Smooth muscle cell (in vitro differentiated cells): ENCODE measurements around the gene ZSWIM3. TPM values are rescaled to one million over a fixed set of nuclear protein-coding genes. Genes with fewer than 3 reads are reported as not detected.

Source experiments
- DNase-seq: peaks from one replicate; lab custom pipeline; 2025; ENCODE audit not compliant: unreplicated experiment; lab: John Stamatoyannopoulos, UW
- H2AFZ ChIP-seq: fragments of 200-600 bp; sonication (generic); 2 replicates; pipeline ENCODE4 v1.6.0; 2016; ENCODE audit warnings: antibody characterized with exemption, low read depth, mild to moderate bottlenecking
- H3F3A ChIP-seq: fragments of 200-600 bp; sonication (generic); 2 replicates; pipeline ENCODE4 v1.6.0; 2017; ENCODE audit warnings: antibody characterized with exemption, low read depth
- H3K27ac ChIP-seq: fragments of 200-600 bp; sonication (generic); 2 replicates; pipeline ENCODE4 v1.5.1; 2016; ENCODE audit warnings: low read depth, mild to moderate bottlenecking
- H3K27me3 ChIP-seq: fragments of 200-600 bp; sonication (generic); 2 replicates; pipeline ENCODE4 v1.6.1; 2016; ENCODE audit warnings: low read depth, mild to moderate bottlenecking
- H3K36me3 ChIP-seq: fragments of 200-600 bp; sonication (generic); 2 replicates; pipeline ENCODE4 v1.5.1; 2016; ENCODE audit warnings: low read depth
- H3K4me1 ChIP-seq: fragments of 200-600 bp; sonication (generic); 2 replicates; pipeline ENCODE4 v1.5.1; 2016; ENCODE audit warnings: low read depth
- H3K4me2 ChIP-seq: fragments of 200-600 bp; sonication (generic); 2 replicates; pipeline ENCODE4 v1.6.0; 2016; ENCODE audit warnings: mild to moderate bottlenecking
- H3K4me3 ChIP-seq: fragments of 200-600 bp; sonication (generic); 2 replicates; pipeline ENCODE4 v1.5.1; 2016; ENCODE audit warnings: mild to moderate bottlenecking
- H3K79me2 ChIP-seq: fragments of 200-600 bp; sonication (generic); 2 replicates; pipeline ENCODE4 v1.6.0; 2016; ENCODE audit warnings: low read depth, mild to moderate bottlenecking
- H3K9ac ChIP-seq: fragments of 200-600 bp; sonication (generic); 2 replicates; pipeline ENCODE4 v1.6.0; 2016; ENCODE audit warnings: low read depth
- H3K9me3 ChIP-seq: fragments of 200-600 bp; sonication (generic); replicated peaks from 2 replicates; pipeline ENCODE4 v1.5.1; 2016; ENCODE audit warnings: low read depth
- H4K20me1 ChIP-seq: fragments of 200-600 bp; sonication (generic); 2 replicates; pipeline ENCODE4 v1.6.0; 2016; ENCODE audit warnings: low read depth
- WGBS: methylation state at CpG from one replicate; pipeline ENCODE4 v1.1.7; 2016; ENCODE audit warnings: low lambda C conversion rate; 5-methylcytosine and 5-hydroxymethylcytosine counted together
- polyA plus RNA-seq: library from polyadenylated mRNA; unstranded; fragments of >200 nt; fragmentation: Nextera tagmentation; extraction: Ambion mirVana; gene quantifications from 2 replicates; pipeline ENCODE4 v1.2.1, GENCODE V29; 2016
- total RNA-seq: library from RNA; depleted of rRNA; stranded (reverse); fragments of >200 nt; gene quantifications from 2 replicates; pipeline ENCODE4 v1.2.3, GENCODE V29; 2014
- TF ChIP-seq, protein P1 (sequence below): fragments of 200-600 bp; sonication (generic); IDR thresholded peaks from 2 replicates; pipeline ENCODE4 v1.5.1; 2017; ENCODE audit warnings: borderline replicate concordance, mild to moderate bottlenecking, antibody characterized with exemption; ENCODE audit not compliant: insufficient read depth, poor library complexity, severe bottlenecking

Gene ZSWIM3
- total and polyA plus RNA-seq, 2 experiments from 2014 or later, result 1.4 to 4.9 TPM

DNA sequence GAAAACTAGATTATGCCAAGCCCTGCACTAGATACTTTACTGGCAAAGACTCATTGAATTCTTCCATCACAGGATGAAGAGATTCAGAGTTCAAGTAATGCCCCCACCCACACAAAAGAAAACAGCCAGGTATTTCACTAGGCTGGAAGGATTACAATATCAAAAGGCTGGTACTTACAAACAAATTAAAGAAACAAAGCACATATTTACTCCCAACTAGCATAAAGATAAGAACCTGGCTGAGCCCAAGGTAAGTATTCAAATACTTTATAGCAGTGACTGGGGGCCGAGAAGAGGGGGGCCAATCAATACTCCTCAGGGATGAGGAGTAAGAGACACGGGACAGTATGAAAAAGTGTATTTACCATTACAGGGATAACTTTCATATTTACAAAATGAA, 3.9 kb upstream of the ZSWIM3 start:
- Histone ChIP-seq H3K36me3 (no peaks in the 10 kb centered on the region), H3K4me3 (no peak overlapping the region), H3K27me3 (no peaks in the 10 kb centered on the region), H3K4me1 (peaks cover 13% of the 10 kb centered on the region), H4K20me1 (no peaks in the 10 kb centered on the region), H2AFZ (no peak overlapping the region), H3K9ac (no peak overlapping the region), H3K9me3 (no peaks in the 10 kb centered on the region), H3K4me2 (no peak overlapping the region), H3F3A (no peaks in the 10 kb centered on the region), H3K27ac (no peak overlapping the region), H3K79me2 (peaks cover 27% of the 10 kb centered on the region)
- 73% methylated on average over 2 of the region's 2 CpGs for WGBS
- no peak for DNase-seq
- TF ChIP-seq, protein P1, sequence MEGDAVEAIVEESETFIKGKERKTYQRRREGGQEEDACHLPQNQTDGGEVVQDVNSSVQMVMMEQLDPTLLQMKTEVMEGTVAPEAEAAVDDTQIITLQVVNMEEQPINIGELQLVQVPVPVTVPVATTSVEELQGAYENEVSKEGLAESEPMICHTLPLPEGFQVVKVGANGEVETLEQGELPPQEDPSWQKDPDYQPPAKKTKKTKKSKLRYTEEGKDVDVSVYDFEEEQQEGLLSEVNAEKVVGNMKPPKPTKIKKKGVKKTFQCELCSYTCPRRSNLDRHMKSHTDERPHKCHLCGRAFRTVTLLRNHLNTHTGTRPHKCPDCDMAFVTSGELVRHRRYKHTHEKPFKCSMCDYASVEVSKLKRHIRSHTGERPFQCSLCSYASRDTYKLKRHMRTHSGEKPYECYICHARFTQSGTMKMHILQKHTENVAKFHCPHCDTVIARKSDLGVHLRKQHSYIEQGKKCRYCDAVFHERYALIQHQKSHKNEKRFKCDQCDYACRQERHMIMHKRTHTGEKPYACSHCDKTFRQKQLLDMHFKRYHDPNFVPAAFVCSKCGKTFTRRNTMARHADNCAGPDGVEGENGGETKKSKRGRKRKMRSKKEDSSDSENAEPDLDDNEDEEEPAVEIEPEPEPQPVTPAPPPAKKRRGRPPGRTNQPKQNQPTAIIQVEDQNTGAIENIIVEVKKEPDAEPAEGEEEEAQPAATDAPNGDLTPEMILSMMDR, result no peak

DNA sequence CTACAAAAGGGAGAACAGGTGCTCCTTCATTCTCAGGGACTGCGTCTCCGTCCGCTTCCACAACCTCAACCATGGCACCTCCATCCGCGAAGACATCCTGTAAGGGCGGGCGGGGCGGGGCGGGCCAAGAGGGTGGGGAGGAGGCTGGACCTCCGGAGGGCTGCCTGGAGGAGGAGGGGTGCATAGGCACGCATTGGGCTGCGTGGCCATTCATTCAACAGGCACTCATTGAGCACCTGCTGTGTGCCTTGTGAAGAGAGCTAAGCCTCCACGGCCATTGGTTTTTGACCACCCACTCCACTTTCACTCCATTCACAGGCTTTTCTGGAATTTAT, 435 bp downstream of the ZSWIM3 start:
- Histone ChIP-seq H3K4me2 (peak overlapping the region; percentile 94), H3K4me1 (peaks cover 13% of the 10 kb centered on the region), H3K4me3 (peak overlapping the region; percentile 78), H2AFZ (peak overlapping the region; percentile 88), H3F3A (no peaks in the 10 kb centered on the region), H3K79me2 (peaks cover 30% of the 10 kb centered on the region), H3K9ac (peak overlapping the region; percentile 47), H3K36me3 (no peaks in the 10 kb centered on the region), H3K9me3 (no peaks in the 10 kb centered on the region), H3K27ac (no peak overlapping the region), H3K27me3 (no peaks in the 10 kb centered on the region), H4K20me1 (no peaks in the 10 kb centered on the region)
- TF ChIP-seq, protein P1, result no peak
- WGBS, result 7% methylated on average over 13 of the region's 13 CpGs
- no peak for DNase-seq

DNA sequence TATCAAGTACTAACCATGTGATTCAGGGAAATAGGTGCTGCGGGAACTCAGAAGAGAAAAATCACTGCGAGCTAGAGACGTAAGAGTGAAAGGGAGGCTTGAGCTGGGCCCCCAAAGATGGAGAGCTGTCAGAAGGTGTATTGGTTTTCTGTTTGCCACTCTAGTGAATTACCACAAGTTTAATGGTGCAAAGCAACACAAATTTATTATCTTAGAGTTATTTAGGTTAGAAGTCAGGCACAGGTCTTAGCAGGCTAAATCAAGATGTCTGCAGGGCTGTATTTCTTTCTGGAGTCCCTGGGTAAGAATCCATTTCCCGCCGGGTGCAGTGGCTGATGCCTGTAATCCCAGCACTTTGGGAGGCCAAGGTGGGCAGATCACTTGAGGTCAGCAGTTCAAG, 2.5 kb downstream of the ZSWIM3 start:
- WGBS, result 96% methylated on average over 5 of the region's 5 CpGs

More for the DNA sequence above, 2.5 kb downstream of the ZSWIM3 start:
- Histone ChIP-seq H3K27me3 (no peaks in the 10 kb centered on the region), H3K27ac (no peak overlapping the region), H3K9ac (no peak overlapping the region), H3K36me3 (no peaks in the 10 kb centered on the region), H4K20me1 (no peaks in the 10 kb centered on the region), H3K4me1 (peaks cover 13% of the 10 kb centered on the region), H3K4me3 (no peak overlapping the region), H3K79me2 (peaks cover 29% of the 10 kb centered on the region), H3F3A (no peaks in the 10 kb centered on the region), H3K9me3 (no peaks in the 10 kb centered on the region), H3K4me2 (no peak overlapping the region), H2AFZ (no peak overlapping the region)
- no peak for DNase-seq
- TF ChIP-seq, protein P1, result no peak
